ENCODE measurements around the gene ALG14.
"Not testable (repeated sequence)": the region's sequence is repeated elsewhere in the genome, so short reads cannot be mapped to it uniquely, and the experiment has no call there.

ALG14 gene

DNA sequence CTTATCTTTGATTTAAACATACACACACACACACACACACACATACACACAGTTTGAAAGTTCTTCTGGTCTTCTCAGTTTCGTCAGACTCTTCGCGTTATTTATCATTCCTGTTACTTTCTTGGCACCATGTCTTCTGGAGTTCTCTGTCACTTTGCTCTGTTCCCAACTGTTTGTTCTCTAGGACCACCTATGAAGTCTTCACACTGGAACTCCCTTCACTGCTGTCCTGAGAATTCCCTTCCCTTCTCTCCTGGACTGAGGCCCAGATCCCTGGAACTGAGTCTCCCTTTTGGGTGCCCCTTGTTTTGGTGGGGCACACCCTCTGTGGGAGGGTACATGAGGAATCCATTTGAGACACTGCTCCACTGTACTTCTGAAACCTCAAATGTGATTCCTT lies 30.5 kb downstream of the ALG14 start:
- no peak for DNase-seq (ENCODE audit: low read depth in 2 of 2)

DNA sequence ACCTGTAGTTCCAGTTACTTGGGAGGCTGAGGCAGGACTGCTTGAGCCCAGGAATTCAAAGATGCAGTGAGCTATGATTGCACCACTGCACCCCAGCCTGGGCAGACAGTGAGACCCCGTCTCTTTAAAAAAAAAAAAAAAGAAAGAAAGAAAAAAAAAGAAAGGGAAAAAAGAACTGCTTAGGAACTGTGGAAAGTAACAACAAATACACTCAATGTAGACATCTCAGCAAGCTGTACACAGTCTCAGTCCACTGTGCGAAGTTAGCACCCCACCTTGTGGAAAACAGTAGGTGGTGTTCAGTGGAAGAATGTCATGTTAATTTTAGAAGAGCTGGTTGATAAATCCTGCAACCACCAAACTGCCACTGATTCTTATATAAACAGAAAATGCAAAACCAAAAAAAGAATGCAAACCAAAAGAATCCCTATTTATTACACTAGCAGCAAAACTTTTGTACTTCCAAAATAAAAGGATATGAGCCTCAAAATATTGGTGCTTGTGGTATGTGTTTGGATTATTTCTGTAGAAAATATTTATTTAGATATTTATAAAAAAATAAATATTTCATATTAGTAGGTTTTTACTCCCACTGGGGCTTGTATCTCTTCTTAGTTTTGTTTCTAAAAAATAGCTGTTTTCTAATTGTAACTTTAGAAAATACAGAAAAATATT lies 31.1 kb downstream of the ALG14 start:
- no peak for DNase-seq (ENCODE audit: low read depth in 2 of 2)

DNA sequence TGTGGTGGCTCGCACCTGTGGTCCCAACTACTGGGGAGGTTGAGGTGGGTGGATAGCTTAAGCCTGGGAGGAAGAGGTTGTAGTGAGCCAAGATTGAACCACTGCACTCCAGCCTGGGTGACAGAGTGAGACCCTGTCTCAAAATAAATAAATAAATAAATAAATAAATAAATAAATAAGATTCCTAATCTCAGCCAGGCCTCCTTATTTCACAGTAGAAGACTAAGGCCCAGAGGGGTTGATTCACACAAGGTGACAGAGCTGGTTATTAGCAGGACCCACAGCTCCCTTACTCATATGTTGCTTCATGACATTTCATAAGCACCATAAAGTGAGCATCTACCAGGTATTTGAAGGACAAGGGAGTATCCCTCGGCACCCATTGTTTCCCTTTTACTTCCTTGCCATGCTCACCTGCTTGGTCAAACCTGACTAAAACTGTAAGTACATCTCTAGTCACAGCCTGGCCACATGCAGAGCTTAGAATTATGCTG lies 32.7 kb downstream of the ALG14 start:
- DNase-seq (ENCODE audit: low read depth in 2 of 2), result no peak

DNA sequence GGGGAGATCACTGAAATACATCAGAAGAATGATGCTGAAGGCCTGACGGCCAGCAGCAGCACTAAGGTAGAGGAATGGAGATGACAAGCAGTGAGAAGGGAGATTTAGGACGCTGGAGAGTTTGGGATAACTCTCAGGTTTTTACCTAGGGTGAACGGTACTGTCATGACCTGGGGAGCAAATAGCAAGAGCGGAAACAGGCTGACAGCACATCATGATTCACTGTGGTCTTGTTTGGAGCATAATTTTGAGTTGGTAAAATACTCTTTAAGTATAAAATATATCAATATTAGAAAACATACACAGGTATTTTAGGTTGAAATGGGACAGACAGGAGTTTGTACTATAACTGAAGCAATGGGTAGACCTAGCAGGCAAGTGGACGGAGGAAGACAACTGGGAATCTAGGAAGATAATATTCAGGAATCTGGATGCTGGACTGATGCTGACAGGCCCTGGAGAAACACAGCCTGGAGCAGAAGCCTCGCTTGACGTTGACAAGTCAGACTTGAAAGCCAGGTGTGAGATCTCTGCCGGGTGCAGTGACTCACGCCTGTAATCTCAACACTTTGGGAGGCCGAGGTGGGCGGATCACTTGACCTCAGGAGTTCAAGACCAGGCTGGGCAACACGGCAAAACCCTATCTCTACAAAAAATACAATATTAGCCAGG lies 33.3 kb downstream of the ALG14 start:
- DNase-seq (ENCODE audit: low read depth in 2 of 2), result no peak

DNA sequence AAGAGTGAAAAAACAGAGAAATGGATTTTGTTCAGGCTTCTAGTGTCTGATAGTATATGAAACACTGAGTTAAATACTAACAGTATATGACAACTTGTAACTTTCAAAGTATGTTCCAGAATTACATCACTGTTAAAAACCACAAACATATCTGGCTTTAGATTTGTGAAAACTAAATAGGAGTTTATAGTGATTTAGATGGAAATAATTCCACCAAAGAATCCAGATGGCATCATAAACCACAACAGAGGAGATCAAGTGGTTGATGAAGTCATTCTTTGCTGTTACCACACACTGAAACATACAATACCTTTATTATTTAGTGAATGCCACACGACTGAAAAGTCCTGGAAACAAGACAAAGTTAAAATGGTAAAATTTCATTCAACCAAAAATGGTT lies 37.2 kb downstream of the ALG14 start:
- DNase-seq (ENCODE audit: low read depth in 2 of 2), result no peak

DNA sequence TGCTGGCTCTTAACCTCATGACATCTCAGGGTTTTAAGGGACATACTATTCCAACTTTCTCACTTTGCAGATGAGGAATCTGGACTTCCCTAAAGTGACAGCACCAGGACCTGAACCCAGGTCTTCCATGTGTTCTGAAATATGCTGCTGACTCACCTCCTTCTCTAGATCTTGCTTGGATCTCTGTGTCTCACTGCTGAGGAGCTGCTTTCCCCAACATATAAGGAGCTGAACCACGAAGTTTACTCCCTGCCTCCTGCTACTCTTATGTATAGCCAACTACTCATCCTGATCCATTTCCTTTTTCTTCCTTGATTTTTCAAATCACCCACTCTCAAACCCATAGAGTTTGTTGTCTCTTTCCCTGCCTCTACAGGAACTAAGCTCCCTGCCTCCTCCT lies 38.2 kb downstream of the ALG14 start:
- no peak for DNase-seq (ENCODE audit: low read depth in 2 of 2)

DNA sequence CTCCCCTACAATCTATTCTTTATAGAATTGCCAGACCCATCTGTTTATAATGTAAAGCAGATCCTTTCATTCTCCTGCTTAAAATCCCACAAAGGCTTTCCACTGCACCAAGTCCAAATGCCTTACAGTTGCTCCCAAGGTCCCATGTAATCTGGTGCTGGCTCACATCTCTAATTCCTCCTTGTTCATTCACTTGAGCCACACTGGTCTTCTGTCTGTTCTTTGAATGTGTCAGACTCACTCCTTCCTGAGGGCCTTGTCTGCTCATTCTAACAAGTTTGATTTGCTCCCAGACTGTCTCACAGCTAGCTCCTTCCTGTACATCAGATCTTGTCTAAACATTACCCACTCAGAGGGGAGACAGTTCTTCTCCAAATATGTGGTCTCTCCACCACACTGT lies 38.9 kb downstream of the ALG14 start:
- no peak for DNase-seq (ENCODE audit: low read depth in 2 of 2)

DNA sequence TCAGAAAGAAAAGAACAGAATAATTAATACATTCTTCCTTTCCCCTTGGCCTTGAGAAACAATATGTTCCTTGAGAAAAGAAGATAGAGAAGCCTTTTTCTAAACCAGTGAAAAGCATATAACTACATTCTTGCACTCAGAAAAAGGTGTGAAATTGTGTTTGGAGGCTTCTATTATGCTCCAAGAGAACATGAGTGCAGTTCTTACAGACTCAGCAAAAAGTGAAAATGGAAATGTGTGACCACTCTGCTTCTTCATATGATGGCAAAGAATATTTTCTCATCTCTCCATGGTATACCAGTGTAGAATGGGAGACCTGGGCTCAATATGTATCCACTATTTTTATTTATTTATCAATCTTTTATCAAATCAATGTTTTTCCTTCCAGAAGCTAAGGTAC lies 43.2 kb downstream of the ALG14 start:
- DNase-seq (ENCODE audit: low read depth in 2 of 2), result no peak

DNA sequence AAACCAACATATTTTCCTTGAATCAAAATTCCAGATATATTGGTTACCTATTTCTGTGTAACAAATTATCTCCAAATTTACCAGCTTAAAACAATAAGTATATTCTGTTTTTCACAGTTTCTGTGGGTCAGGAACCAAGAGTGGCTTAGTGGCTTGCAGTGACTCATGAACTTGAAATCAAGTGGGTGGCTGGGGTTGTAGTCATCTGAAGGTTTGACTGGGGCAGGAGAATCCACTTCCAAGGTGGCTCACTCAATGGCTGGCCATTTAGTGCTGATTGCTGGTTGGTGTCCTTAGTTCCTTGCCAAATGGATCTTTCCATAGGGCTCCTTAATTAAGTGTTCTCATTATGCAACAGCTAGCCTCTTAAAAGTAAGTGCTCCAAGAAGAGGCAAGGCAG lies 43.8 kb downstream of the ALG14 start:
- DNase-seq (ENCODE audit: low read depth in 2 of 2), result no peak

DNA sequence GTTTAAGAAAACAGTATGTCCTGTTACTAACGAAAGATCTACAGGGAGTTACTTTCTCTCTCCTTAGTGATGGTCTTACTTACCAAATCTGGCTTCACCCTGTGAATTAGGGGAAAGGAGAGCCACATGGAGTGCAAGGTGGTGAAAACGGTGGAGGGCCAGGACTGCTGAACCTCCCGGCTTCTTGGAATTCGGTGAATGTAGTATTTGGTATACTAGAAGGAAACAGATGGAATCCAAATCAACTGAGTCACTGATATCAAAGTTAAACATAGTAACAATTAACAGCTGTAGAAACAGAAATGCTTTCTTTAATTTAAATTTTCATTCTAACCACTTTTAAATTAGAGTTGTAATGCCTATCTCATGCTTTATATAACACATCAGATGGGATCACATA lies 45.7 kb downstream of the ALG14 start:
- no peak for DNase-seq (ENCODE audit: low read depth in 2 of 2)

DNA sequence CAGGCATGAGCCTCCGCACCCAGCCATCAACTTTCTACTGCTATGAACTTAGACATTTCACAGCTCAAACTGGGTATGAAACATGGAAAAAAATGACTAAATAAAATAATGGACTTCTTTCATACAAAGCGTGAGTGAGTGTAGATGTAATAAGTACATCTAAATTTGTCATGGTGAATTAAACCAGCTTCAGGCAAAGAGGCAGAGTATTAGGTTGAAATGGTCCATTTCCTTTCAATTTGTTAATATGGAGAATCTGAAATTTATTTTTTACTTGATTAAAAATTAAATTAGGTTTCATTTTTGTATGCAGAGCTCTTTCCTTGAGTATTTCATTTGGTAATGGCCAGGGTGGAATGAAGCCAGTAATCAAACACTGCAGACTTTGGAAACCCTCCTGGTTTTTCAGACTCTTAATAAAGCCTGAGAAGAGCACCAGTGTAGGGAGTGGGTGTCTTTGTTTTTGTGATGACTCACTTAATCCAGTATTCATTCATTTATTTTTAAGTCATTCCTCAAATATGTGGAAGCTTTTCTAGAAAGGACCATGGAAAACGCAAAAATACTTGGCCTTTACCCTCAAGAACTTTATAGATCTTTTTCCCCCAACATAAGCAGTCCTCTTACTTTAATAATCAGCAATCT lies 49.2 kb downstream of the ALG14 start:
- DNase-seq (ENCODE audit: low read depth in 2 of 2), result no peak

DNA sequence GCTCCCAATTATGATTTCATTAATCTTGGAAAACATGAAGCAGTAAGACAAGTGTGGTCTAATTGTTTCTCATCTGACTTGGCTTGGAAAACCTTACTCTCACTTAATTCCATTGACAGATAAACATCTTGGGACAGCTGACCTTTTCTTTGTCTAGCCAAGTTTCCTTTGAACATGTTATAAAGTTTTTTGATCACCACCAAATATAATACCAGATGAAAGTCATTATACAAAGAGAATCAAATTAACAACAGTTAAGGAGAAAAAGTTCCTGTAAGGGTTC lies 50.2 kb downstream of the ALG14 start:
- DNase-seq (ENCODE audit: low read depth in 2 of 2), result no peak

DNA sequence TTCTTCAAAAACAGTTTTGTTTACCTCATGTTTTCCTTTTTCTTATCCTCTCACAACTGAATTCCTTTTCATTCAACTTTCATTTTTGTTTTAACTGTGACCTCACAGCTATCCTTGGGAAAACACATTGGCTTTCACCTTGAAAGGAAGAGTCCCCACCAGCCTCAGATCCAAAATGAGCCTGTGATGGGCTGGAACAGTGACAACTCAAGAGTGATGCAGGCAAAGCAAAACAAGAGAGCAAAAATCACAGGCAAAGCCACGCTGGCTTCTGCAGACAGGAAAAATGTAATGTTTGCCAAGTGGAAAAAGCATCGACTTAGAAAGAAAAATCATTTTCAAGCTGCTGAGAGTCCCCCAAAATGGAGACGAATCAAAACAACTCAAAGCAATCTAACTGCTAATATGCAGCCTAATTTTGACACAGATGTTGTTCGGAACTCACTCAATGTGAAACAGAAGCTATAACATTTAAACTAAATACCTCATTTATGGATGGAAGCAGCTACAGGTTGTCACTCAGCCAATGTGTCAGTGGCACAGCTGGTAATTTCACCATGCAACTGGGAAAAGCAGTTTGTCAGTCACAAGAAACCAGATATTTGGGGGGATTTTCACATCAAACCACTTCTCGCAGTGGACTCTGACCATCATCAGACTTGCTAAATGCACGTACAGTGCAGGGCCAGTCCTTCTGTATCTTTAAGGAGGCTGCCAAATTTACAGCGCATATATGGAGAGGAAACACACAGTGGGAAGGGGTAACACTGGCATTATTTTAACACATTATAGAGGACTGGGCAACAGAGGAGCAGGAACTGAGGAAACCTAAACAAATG lies 50.7 kb downstream of the ALG14 start:
- no peak for DNase-seq (ENCODE audit: low read depth in 2 of 2)

DNA sequence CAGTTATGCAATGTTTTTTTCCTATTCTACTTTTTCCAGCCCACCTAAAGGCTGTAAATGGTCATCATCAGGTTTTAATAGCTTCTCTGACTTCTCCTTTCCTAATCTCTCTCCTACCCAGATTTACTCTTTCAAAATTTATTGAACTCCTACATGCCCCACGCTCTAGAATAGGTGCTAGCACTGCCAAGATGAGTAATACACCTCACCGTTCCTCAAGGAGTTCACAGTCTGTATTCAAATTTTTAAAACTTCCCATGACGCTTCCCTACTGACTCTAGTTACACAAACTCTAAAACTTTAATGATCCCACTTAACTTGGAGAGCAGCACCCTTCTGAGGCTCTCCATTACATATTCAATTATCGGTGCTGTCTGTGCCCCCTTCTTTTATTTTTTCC lies 51.6 kb downstream of the ALG14 start:
- DNase-seq (ENCODE audit: low read depth in 2 of 2), result no peak

DNA sequence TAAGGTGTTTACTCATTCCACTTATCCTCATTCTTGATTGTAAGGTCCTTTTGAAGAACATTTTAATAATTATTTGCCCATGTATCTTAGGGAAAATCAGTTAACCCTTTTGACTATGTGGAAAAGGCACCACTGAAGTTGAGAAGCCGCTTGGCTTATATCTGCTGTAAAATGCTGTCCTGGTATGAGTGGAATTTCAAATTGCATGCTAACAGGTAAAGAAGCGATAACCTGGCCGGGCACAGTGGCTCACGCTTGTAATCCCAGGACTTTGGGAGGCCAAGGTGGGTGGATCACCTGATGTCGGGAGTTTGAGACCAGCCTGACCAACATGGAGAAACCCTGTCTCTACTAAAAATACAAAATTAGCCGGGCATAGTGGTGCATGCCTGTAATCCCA lies 53.3 kb downstream of the ALG14 start:
- not testable (repeated sequence) for DNase-seq (ENCODE audit: low read depth in 2 of 2)

DNA sequence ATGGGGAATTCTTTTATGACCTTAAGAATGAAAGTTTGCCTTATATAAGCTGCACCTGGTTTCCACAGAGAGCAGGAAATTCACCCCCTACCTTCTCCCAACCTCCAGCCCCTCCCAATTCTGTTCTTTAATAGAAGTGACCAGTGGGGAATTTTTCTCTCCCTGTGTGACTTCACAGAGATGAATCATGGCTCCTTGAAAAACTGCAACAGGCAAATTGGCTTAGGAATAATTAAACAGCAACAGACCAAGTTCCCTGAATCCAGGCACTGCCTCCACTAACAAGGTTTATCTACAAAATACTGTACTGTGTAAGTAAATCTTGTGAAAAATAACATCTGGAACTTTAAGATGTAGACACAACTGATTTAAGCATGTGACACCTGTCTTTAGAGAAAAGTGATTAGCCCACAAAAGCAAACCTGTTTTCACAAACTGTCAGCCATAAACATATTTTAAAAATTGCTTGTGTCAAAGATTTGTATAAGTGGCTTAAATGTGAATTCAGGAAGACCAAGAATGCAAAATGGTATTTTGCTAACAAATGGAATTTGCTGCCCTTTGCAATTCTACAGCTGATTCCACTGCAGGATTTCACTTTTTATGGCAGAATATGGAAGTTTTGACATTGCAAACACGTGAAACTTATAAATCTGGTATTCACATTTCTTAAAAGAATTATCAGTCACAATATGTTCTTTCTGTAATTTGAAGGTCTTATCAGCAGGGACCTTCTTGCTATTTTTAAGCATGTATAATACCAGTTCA lies 54.0 kb downstream of the ALG14 start:
- DNase-seq (ENCODE audit: low read depth in 2 of 2), result no peak

DNA sequence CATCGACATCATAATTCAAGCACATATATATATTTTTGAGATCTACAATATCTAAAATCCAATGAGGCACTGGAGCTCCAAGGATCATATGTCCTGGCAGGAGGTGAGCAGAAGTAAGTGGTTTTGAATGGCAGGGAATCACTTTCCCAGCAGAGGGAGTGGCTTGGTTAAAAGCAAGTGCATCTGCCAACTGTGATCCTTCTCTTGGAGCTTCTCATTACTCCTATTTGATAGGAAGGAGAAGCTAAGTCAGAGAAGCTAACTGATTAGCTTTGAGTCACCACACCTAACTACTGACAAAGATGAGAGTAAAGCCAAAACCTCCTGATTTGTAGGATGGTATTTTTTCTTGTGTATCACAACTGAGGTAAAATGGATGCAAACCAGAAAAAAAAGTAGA lies 55.0 kb downstream of the ALG14 start:
- no peak for DNase-seq (ENCODE audit: low read depth in 2 of 2)

DNA sequence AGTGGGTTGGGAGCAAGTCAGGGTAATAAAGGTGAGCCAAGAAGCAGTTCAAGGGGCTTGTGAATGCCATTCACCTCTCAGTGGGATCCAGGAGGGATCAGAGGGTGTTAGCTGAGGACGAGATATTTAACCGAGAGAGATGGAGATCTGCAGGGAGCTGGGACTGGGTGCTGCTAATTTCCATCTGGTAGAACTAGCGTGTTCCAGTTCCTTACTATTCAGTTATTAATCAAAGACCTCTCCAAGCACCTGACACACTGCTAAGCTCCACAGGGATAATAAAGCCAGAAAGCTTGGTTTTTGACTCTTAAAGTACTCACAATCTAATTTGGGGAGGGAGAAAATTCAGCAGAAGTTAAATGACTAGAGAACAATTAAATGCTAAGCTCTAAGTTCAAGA lies 57.7 kb downstream of the ALG14 start:
- no peak for DNase-seq (ENCODE audit: low read depth in 2 of 2)

DNA sequence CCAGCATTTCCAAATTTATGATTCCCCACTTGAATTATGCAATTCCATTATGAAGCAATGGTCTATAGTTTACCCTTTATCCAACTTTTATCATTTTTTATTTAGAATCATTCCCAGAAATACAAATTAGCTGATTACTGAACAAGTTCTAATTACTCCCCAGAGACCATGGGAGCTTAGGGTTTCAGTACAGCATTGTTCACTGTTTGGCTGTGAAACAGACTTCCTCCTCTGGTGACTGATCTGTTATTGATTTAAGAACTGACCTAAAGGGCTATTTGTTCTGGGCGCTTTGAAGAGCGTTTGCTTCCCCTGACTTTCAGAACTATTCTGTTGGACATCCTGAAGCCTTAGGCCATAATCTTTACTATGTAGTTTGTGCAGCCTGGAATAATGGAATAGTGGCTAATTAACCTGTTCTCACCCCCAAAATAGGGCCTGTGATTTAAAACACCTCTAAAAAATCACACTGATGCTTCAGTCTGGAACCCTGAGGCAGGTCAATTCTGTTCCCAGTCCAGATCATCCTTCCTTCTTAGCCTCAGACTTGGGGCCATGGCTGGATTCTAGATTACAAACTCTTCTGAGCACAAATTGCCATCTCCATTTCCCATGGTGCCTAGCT lies 58.7 kb downstream of the ALG14 start:
- DNase-seq (ENCODE audit: low read depth in 2 of 2), result no peak

DNA sequence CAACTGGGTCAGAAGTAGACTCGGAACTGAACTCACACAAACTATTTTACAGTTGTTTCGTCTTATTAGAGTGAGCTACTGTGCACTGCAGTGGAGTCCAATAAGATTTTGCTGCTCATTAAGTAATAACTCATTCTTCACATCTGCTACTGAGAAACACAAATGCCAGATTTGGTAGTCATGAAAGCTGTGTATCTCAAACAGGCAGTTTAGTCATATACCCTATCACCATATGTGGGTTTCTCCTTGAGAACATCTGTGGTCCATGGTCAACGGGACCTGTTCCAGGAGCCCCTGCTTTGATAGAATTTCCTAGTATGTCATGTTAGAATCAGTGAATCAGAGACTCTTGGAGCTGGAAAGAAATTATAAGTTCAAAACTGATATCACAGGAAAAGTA lies 60.4 kb downstream of the ALG14 start:
- no peak for DNase-seq (ENCODE audit: low read depth in 2 of 2)

DNA sequence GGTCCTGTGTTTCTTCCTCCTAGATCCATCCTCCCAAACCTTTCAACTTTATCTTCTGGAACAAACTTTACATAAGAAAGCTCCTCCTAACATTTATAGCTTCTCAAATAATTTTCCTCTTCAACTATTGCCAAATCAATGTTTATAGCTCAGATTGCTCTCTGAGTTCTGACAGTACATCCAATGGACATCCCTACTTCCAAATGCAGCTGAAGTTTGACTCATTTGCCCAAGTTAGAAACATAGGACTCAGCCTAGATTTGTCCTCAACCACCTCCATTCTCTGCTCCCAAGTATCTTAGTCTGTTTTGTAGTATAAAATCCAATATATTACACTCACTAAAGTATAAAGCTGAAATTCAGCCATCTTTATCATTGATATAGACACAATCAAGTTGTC lies 62.6 kb downstream of the ALG14 start:
- no peak for DNase-seq (ENCODE audit: low read depth in 2 of 2)

All from stimulated activated CD4-positive, alpha-beta T cell treated with anti-CD3 and anti-CD28 coated beads, Interleukin-1b, Interleukin-23, amount 100 ng/mL, for 4 hours (primary cell).